Transverse colon (tissue), 4 donors: ENCODE measurements around the gene R3HDM4.

Experiments
- CTCF ChIP-seq, 5 experiments: fragments of 200-600 bp in 3 of 5; fragments of 450-650 bp in 2 of 5; sonication (generic) in 3 of 5; IDR thresholded peaks; 1 replicate in 2 of 5; 2 replicates in 3 of 5; pipeline ENCODE4 v1.5.1; 2016 to 2017; ENCODE audit warnings: antibody characterized with exemption in 5 of 5, inconsistent platforms in 3 of 5, mild to moderate bottlenecking in 2 of 5, moderate library complexity in 1 of 5
- POLR2AphosphoS5 ChIP-seq, 3 donors: sonication (generic); formaldehyde crosslinking; IDR thresholded peaks; one replicate each; pipeline ENCODE4 v1.6.1; 2016; ENCODE audit warnings: antibody characterized with exemption in 3 of 3

DNA sequence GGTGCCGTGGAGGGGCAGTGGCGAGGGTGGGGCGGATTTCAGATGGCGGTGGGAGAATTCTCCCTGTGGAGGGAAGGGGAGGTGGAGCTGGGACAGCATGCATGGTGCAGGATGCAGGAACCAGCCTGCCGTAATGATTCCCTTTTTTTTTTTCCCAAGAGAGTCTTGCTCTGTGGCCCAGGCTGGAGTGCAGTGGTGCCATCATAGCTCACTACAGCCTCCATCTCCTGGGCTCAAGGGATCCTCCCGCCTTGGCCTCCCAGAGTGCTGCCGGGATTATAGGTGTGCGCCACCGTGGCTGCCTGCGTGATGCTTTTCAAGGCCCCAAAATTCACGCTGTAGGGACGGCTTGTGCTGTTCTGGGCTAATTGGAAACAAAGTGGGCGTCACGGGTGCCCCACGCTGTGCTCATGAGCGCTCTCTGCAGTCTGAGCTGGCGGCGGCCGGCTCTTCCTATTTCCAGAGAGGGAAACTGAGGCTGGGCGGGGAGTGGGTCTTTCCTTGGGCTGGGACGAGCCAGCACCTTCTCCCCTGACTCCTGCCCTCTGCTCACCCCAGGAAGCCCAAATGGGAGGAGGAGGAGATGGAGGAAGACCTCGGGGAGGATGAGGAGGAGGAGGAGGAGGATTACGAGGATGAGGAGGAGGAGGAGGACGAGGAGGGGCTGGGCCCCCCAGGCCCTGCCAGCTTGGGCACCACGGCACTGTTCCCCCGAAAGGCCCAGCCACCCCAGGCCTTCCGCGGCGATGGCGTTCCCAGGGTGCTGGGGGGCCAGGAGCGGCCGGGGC, 19.0 kb upstream of the R3HDM4 start:
- TF ChIP-seq CTCF (IDR thresholded peaks at IDR 0.05), result no peak
- TF ChIP-seq POLR2AphosphoS5 (IDR thresholded peaks at IDR 0.05), result no peak
